GM12878 (cell line): ENCODE data around the gene NT5DC3. TPM values are rescaled to one million over a fixed set of nuclear protein-coding genes. Genes with fewer than 3 reads are reported as not detected.

ENCODE experiments used
- ATAC-seq: fragments of 200-7000 bp; cut with Tn5 transposase; 3 replicates; pipeline ENCODE4 v1.9.1; 2020; ENCODE audit warnings: mild to moderate bottlenecking, moderate library complexity
- BruUV-seq: library from RNA; stranded (reverse); fragments of 400-500 nt; replicated peaks from 2 replicates; lab custom pipeline; 2021; lab: Mats Ljungman, UMichigan
- CTCF ChIA-PET: fragments of 300-600 bp; sonication (Branson Sonifier 250); formaldehyde crosslinking; extraction: SDS; loops from one replicate; lab custom pipeline; 2021; ENCODE audit warnings: inconsistent platforms; lab: Yijun Ruan, JAX
- POLR2A ChIA-PET: fragments of 350-600 bp; formaldehyde crosslinking; extraction: SDS; loops from one replicate; lab custom pipeline; 2021; ENCODE audit warnings: inconsistent platforms; lab: Charles Lee
- RAD21 ChIA-PET: fragments of 300-600 bp; sonication (Branson Sonifier 250); formaldehyde crosslinking; loops from one replicate; lab custom pipeline; 2023; ENCODE audit warnings: antibody characterized with exemption; ENCODE audit not compliant: unreplicated experiment; lab: Charles Lee
- SMC1A ChIA-PET: fragments of 300-600 bp; sonication (Branson Sonifier 250); formaldehyde crosslinking; loops from one replicate; lab custom pipeline; 2023; ENCODE audit not compliant: unreplicated experiment, uncharacterized antibody; lab: Charles Lee
- DNase-seq: peaks from one replicate; pipeline ENCODE4 v3.0.0-alpha.2; 2011; ENCODE audit warnings: low read depth, low spot score
- FAIRE-seq: peaks from 3 replicates; lab custom pipeline; 2011; peaks lifted over from hg19 to GRCh38; lab: Jason Lieb, UNC
- H2AFZ ChIP-seq: 2 replicates; pipeline ENCODE4 v1.6.0; 2011; ENCODE audit warnings: low read depth, low read length, control low read depth; ENCODE audit not compliant: control insufficient read depth
- H3K27ac ChIP-seq: 2 replicates; pipeline ENCODE4 v1.5.1; 2011; ENCODE audit warnings: control low read depth; ENCODE audit not compliant: control insufficient read depth, insufficient read depth
- H3K27me3 ChIP-seq, 2 experiments: replicated peaks in 1 of 2; 2 replicates each; pipeline versions ENCODE4 v1.6.0 to v1.6.1; 2011; ENCODE audit warnings: low read length in 1 of 2; ENCODE audit not compliant: control insufficient read depth in 2 of 2, insufficient read depth in 2 of 2
- H3K36me3 ChIP-seq, 2 experiments: 2 replicates each; pipeline ENCODE4 v1.5.1; 2011; ENCODE audit warnings: low read length in 1 of 2; ENCODE audit not compliant: control insufficient read depth in 2 of 2, insufficient read depth in 2 of 2
- H3K4me1 ChIP-seq: 2 replicates; pipeline ENCODE4 v1.6.1; 2011; ENCODE audit warnings: mild to moderate bottlenecking, low read length, moderate library complexity, mixed read lengths; ENCODE audit not compliant: control insufficient read depth, insufficient read depth
- H3K4me2 ChIP-seq: 2 replicates; pipeline ENCODE4 v1.6.0; 2011; ENCODE audit warnings: control low read depth; ENCODE audit not compliant: control insufficient read depth, insufficient read depth
- H3K4me3 ChIP-seq: fragments of 200-600 bp; sonication (generic); 2 replicates; pipeline ENCODE4 v1.5.1; 2016
- H3K79me2 ChIP-seq: 2 replicates; pipeline ENCODE4 v1.6.0; 2011; ENCODE audit warnings: low read length; ENCODE audit not compliant: control insufficient read depth, insufficient read depth
- H3K9ac ChIP-seq: 2 replicates; pipeline ENCODE4 v1.8.0; 2011; ENCODE audit warnings: low read length, control low read depth, mixed read lengths; ENCODE audit not compliant: control insufficient read depth, insufficient read depth
- H3K9me3 ChIP-seq: replicated peaks from 3 replicates; pipeline ENCODE4 v1.5.1; 2011; ENCODE audit warnings: mild to moderate bottlenecking, low read length; ENCODE audit not compliant: control insufficient read depth, insufficient read depth
- H4K20me1 ChIP-seq: 2 replicates; pipeline ENCODE4 v1.6.0; 2011; ENCODE audit not compliant: control insufficient read depth, insufficient read depth
- BHLHE40 ChIP-seq, 2 experiments: fragments of 450-650 bp in 1 of 2; IDR thresholded peaks; 2 replicates each; pipeline ENCODE4 v1.6.1; 2011 to 2017; ENCODE audit warnings: low read depth in 2 of 2, borderline replicate concordance in 1 of 2, improper control_type of control experiment in 1 of 2, low read length in 1 of 2, mild to moderate bottlenecking in 1 of 2
- BMI1 ChIP-seq: fragments of 450-650 bp; IDR thresholded peaks from 2 replicates; pipeline ENCODE4 v1.6.1; 2016; ENCODE audit warnings: mild to moderate bottlenecking, moderate library complexity, borderline replicate concordance
- CTCF ChIP-seq, 3 experiments: IDR thresholded peaks in 2 of 3; conservative IDR thresholded peaks in 1 of 3; 2 replicates each; pipeline ENCODE4 v1.5.1; 2011; ENCODE audit warnings: low read depth in 3 of 3, low read length in 3 of 3, mild to moderate bottlenecking in 3 of 3, control low read depth in 2 of 3, moderate library complexity in 2 of 3, inconsistent platforms in 1 of 3, mixed read lengths in 1 of 3; ENCODE audit not compliant: control insufficient read depth in 2 of 3, insufficient read depth in 1 of 3; ENCODE audit errors: extremely low read depth in 1 of 3
- CUX1 ChIP-seq: IDR thresholded peaks from 2 replicates; pipeline ENCODE4 v1.6.1; 2012; ENCODE audit warnings: improper control_type of control experiment, low read depth, low read length; ENCODE audit not compliant: insufficient replicate concordance
- E2F8 ChIP-seq: fragments of 450-650 bp; IDR thresholded peaks from 2 replicates; pipeline ENCODE4 v1.6.1; 2018; ENCODE audit warnings: mild to moderate bottlenecking, low read depth, moderate library complexity; ENCODE audit not compliant: partially characterized antibody
- HCFC1 ChIP-seq: fragments of 150-350 bp; IDR thresholded peaks from 2 replicates; pipeline ENCODE4 v1.6.1; 2014; ENCODE audit warnings: low read length
- JUND ChIP-seq: IDR thresholded peaks from 2 replicates; pipeline ENCODE4 v1.6.1; 2012; ENCODE audit warnings: low read depth, mild to moderate bottlenecking, low read length, improper control_type of control experiment, moderate library complexity
- KDM1A ChIP-seq: fragments of 200-600 bp; sonication (generic); IDR thresholded peaks from 2 replicates; pipeline ENCODE4 v1.6.1; 2016; ENCODE audit warnings: borderline replicate concordance
- NR2F1 ChIP-seq: fragments of 450-650 bp; conservative IDR thresholded peaks from 2 replicates; pipeline ENCODE4 v1.6.1; 2017; ENCODE audit warnings: mild to moderate bottlenecking
- RUNX3 ChIP-seq: IDR thresholded peaks from 2 replicates; pipeline ENCODE4 v1.6.1; 2012; ENCODE audit warnings: low read length, inconsistent platforms
- SIX5 ChIP-seq: IDR thresholded peaks from 2 replicates; pipeline ENCODE4 v1.6.1; 2011; ENCODE audit warnings: mild to moderate bottlenecking, low read depth, low read length, moderate library complexity; ENCODE audit not compliant: severe bottlenecking
- SMAD5 ChIP-seq: IDR thresholded peaks from 2 replicates; pipeline ENCODE4 v1.6.1; 2016; ENCODE audit warnings: antibody characterized with exemption, low read depth
- ZBED1 ChIP-seq: IDR thresholded peaks from 2 replicates; pipeline ENCODE4 v1.6.1; 2016; ENCODE audit warnings: borderline replicate concordance
- WGBS: methylation state at CpG from one replicate; pipeline ENCODE4 v1.1.6; 2016; ENCODE audit warnings: low lambda C conversion rate; ENCODE audit not compliant: insufficient replicate concordance, insufficient coverage; ENCODE audit errors: missing lambda C conversion rate; 5-methylcytosine and 5-hydroxymethylcytosine counted together
- in situ Hi-C: fragments of 300-500 bp; cut with MboI; formaldehyde crosslinking; loops from 9 replicates; pipeline ENCODE4 v1.14.3; 2018; ENCODE audit warnings: mixed read lengths
- intact Hi-C: fragments of 100-400 bp; cut with micrococcal nuclease; formaldehyde crosslinking; loops from one replicate; pipeline ENCODE4 v1.14.2; 2022; ENCODE audit not compliant: unreplicated experiment
- polyA plus RNA-seq, 11 experiments: library from polyadenylated mRNA; depleted of rRNA in 4 of 11; unstranded in 6 of 11; stranded (reverse) in 5 of 11; fragments of >200 nt; fragmentation: Nextera tagmentation in 4 of 11; fragmentation: Illumina TruSeq in 1 of 11; extraction: Ambion mirVana in 4 of 11; extraction: Trizol in 1 of 11; gene quantifications; 1 replicate in 1 of 11; 2 replicates in 10 of 11; pipeline versions ENCODE4 v1.2.1 to v1.2.3, GENCODE V29; 2011 to 2016; ENCODE audit warnings: inconsistent platforms in 2 of 11, missing spikeins in 2 of 11, low read depth in 1 of 11
- total RNA-seq, 4 experiments: library from RNA; depleted of rRNA in 3 of 4; stranded (reverse); fragments of >200 nt in 3 of 4; fragmentation: Illumina TruSeq in 1 of 4; extraction: Trizol in 1 of 4; gene quantifications; 2 replicates each; pipeline versions ENCODE4 v1.2.1 to v1.2.3, GENCODE V29; 2013 to 2021

Gene NT5DC3
- total and polyA plus RNA-seq, 10 of the 15 experiments (the other 5 are each of a cell fraction or from before 2014, with no cell fraction given), result 2.0 to 12.4 (median 5.9) TPM

GRCh38 chr12:103806803-103807202, 34.2 kb downstream of the NT5DC3 start:
- Histone ChIP-seq H3K79me2 (no peaks in the 10 kb centered on the region), H3K9me3 (no peaks in the 10 kb centered on the region), H3K4me1 (no peaks in the 10 kb centered on the region), H3K9ac (no peak overlapping the region), H3K27me3 (no peaks in the 10 kb centered on the region), H4K20me1 (no peaks in the 10 kb centered on the region), H3K27ac (no peak overlapping the region), H3K4me3 (no peak overlapping the region), H3K36me3 (peaks cover 0 to 3% of the 10 kb centered on the region in 2 experiments; a peak in 3 of 4 replicates), H2AFZ (no peak overlapping the region), H3K4me2 (no peak overlapping the region)
- POLR2A ChIA-PET, result no interaction called here
- 86% methylated on average over 4 of the region's 4 CpGs for WGBS
- in situ Hi-C loops, result no loop called here
- CTCF ChIA-PET, result no interaction called here
- no peak for TF ChIP-seq E2F8
- TF ChIP-seq JUND, result no peak
- TF ChIP-seq NR2F1, result no peak
- TF ChIP-seq SIX5, result no peak
- no peak for TF ChIP-seq CTCF (IDR thresholded peaks at IDR 0.05 in 2 of 3, conservative IDR thresholded peaks at IDR 0.05 in 1 of 3; ENCODE audit: control insufficient read depth in 2 of 3, extremely low read depth in 1 of 3, insufficient read depth in 1 of 3, low read depth in 3 of 3, low read length in 3 of 3)
- TF ChIP-seq HCFC1, result no peak
- TF ChIP-seq KDM1A, result no peak
- no peak for TF ChIP-seq BHLHE40 (IDR thresholded peaks at IDR 0.05; ENCODE audit: borderline replicate concordance in 1 of 2, low read depth in 2 of 2, low read length in 1 of 2)
- TF ChIP-seq SMAD5, result no peak
- no peak for TF ChIP-seq BMI1
- no peak for TF ChIP-seq ZBED1
- no peak for TF ChIP-seq CUX1
- TF ChIP-seq RUNX3, result no peak
- no peak for FAIRE-seq
- intact Hi-C loops, result no loop called here
- no peak for DNase-seq
- SMC1A ChIA-PET, result interaction anchor here (1.5 kb wide), 1 partner anchor 16 kb away, joined by 3 read pairs; no protein-coding TSS in a partner anchor
- no TSS peak for BruUV-seq
- RAD21 ChIA-PET, result no interaction called here
- ATAC-seq, result no peak
